HEK293 (cell line): Measurements from ENCODE around the gene MPPE1.
A peak's percentile ranks its signal among the peaks of the same experiment; 100 is the strongest.

Experiments used
- CTCF ChIA-PET: fragments of 350-600 bp; formaldehyde crosslinking; extraction: SDS; loops from one replicate; lab custom pipeline; 2021; ENCODE audit warnings: antibody characterized with exemption; lab: Yijun Ruan, JAX
- POLR2A ChIA-PET: fragments of 300-600 bp; formaldehyde crosslinking; extraction: SDS; loops from one replicate; lab custom pipeline; 2020; ENCODE audit warnings: antibody characterized with exemption, inconsistent platforms; lab: Yijun Ruan, JAX
- H3K27ac ChIP-seq: fragments of 200-500 bp; sonication (Bioruptor generic); 2 replicates; pipeline ENCODE4 v1.5.1; 2014; ENCODE audit warnings: low read depth, low read length, control low read depth, inconsistent platforms; ENCODE audit errors: extremely low read depth
- H3K36me3 ChIP-seq, 2 experiments: fragments of 200-500 bp in 1 of 2; sonication (Bioruptor generic) in 1 of 2; 1 replicate in 1 of 2; 2 replicates in 1 of 2; pipeline ENCODE4 v1.5.1; 2014 to 2017; ENCODE audit warnings: inconsistent platforms in 2 of 2, low read length in 2 of 2; ENCODE audit not compliant: control insufficient read depth in 2 of 2, insufficient read depth in 1 of 2
- H3K4me1 ChIP-seq: fragments of 200-500 bp; sonication (Bioruptor generic); 2 replicates; pipeline ENCODE4 v1.5.1; 2014; ENCODE audit warnings: mild to moderate bottlenecking, low read length, inconsistent platforms; ENCODE audit not compliant: control insufficient read depth, insufficient read depth
- H3K4me3 ChIP-seq: 2 replicates; pipeline ENCODE4 v1.5.1; 2011; ENCODE audit warnings: low read depth, mild to moderate bottlenecking, control low read depth, low read length, moderate library complexity
- H3K9me3 ChIP-seq: fragments of 200-500 bp; sonication (Bioruptor generic); 2 replicates; pipeline ENCODE4 v1.5.1; 2014; ENCODE audit warnings: low read depth, low read length, inconsistent platforms; ENCODE audit not compliant: control insufficient read depth, insufficient read depth
- HOXA7 ChIP-seq: sonication (generic); formaldehyde crosslinking; IDR thresholded peaks from 2 replicates; pipeline ENCODE4 v1.8.1; 2022; ENCODE audit warnings: missing genetic modification reagents, borderline replicate concordance
- SP2 ChIP-seq: fragments of 450-650 bp; formaldehyde crosslinking; IDR thresholded peaks from 2 replicates; pipeline ENCODE4 v1.5.1; 2016; ENCODE audit warnings: missing biosample characterization, missing genetic modification characterization
- SP7 ChIP-seq: fragments of 450-650 bp; formaldehyde crosslinking; IDR thresholded peaks from 2 replicates; pipeline ENCODE4 v1.5.1; 2016; ENCODE audit warnings: missing biosample characterization, missing genetic modification characterization
- TCF7L2 ChIP-seq: IDR thresholded peaks from 2 replicates; pipeline ENCODE4 v1.6.1; 2011; ENCODE audit warnings: low read depth, mild to moderate bottlenecking, inconsistent platforms, low read length, moderate library complexity, borderline replicate concordance
- TRIM28 ChIP-seq: IDR thresholded peaks from 2 replicates; pipeline ENCODE4 v1.6.1; 2011; ENCODE audit warnings: low read length, control low read depth, borderline replicate concordance
- ZBTB1 ChIP-seq: fragments of 450-650 bp; formaldehyde crosslinking; IDR thresholded peaks from 2 replicates; pipeline ENCODE4 v1.5.1; 2016; ENCODE audit warnings: missing biosample characterization, missing genetic modification characterization
- ZFHX2 ChIP-seq: fragments of 450-650 bp; formaldehyde crosslinking; conservative IDR thresholded peaks from 2 replicates; pipeline ENCODE4 v1.5.1; 2016; ENCODE audit warnings: missing biosample characterization, missing genetic modification characterization
- ZFP69B ChIP-seq: fragments of 450-650 bp; formaldehyde crosslinking; IDR thresholded peaks from 2 replicates; pipeline ENCODE4 v1.5.1; 2016; ENCODE audit warnings: missing biosample characterization, missing genetic modification characterization
- ZNF138 ChIP-seq: fragments of 450-650 bp; formaldehyde crosslinking; IDR thresholded peaks from 2 replicates; pipeline ENCODE4 v1.5.1; 2016; ENCODE audit warnings: missing biosample characterization, missing genetic modification characterization, borderline replicate concordance
- ZNF184 ChIP-seq: fragments of 450-650 bp; IDR thresholded peaks from 2 replicates; pipeline ENCODE4 v1.5.1; 2018; ENCODE audit warnings: missing biosample characterization, mild to moderate bottlenecking, missing genetic modification characterization
- ZNF311 ChIP-seq: fragments of 450-650 bp; formaldehyde crosslinking; IDR thresholded peaks from 2 replicates; pipeline ENCODE4 v1.5.1; 2017; ENCODE audit warnings: missing biosample characterization, missing genetic modification characterization, borderline replicate concordance
- ZNF548 ChIP-seq: fragments of 450-650 bp; formaldehyde crosslinking; IDR thresholded peaks from 2 replicates; pipeline ENCODE4 v1.5.1; 2016; ENCODE audit warnings: missing biosample characterization, missing genetic modification characterization
- ZNF623 ChIP-seq: fragments of 450-650 bp; formaldehyde crosslinking; IDR thresholded peaks from 2 replicates; pipeline ENCODE4 v1.5.1; 2016; ENCODE audit warnings: missing biosample characterization, missing genetic modification characterization
- TF ChIP-seq, protein P1 (sequence below): fragments of 450-650 bp; formaldehyde crosslinking; IDR thresholded peaks from 2 replicates; pipeline ENCODE4 v1.5.1; 2016; ENCODE audit warnings: missing biosample characterization, missing genetic modification characterization
- TF ChIP-seq, protein P2 (sequence below): fragments of 450-650 bp; formaldehyde crosslinking; IDR thresholded peaks from 2 replicates; pipeline ENCODE4 v1.5.1; 2016; ENCODE audit warnings: missing biosample characterization, missing genetic modification characterization
- TF ChIP-seq, protein P3 (sequence below): fragments of 450-650 bp; formaldehyde crosslinking; IDR thresholded peaks from 2 replicates; pipeline ENCODE4 v1.5.1; 2016; ENCODE audit warnings: missing biosample characterization, missing genetic modification characterization, borderline replicate concordance
- TF ChIP-seq, protein P4 (sequence below): fragments of 450-650 bp; formaldehyde crosslinking; IDR thresholded peaks from 2 replicates; pipeline ENCODE4 v1.5.1; 2016; ENCODE audit warnings: missing biosample characterization, missing genetic modification characterization, borderline replicate concordance

MPPE1 gene

DNA sequence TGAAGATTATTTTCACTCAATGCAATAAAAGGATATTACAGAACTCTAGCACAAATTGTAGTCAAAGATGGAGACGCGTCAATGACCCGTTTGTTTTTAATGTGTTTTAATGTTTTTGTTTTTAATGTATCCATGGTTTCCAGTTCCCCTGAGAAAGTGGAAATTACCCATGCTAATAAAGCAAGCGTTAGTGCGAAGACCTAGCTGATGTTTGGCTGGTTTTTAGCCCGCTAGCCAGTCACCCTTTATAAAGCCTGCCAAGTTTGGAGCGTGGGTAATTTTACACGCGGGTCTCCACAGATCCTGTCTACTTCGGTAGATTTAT is 57.3 kb downstream of the MPPE1 start:
- ChIA-PET POLR2A (interaction anchor here (0.6 to 1.3 kb wide), 3 partner anchors 11 to 1033 kb away, joined by 3 to 5 read pairs (median 4); partner anchors contain the start of gene IMPA2), CTCF (interaction anchor here (0.7 to 1.6 kb wide), 6 partner anchors 10 to 195 kb away, joined by 3 to 5 read pairs (median 3); no protein-coding TSS in a partner anchor)
- H3K27ac ChIP-seq = peak overlapping the region; percentile 49; the same call in 1 of the 2 replicates

DNA sequence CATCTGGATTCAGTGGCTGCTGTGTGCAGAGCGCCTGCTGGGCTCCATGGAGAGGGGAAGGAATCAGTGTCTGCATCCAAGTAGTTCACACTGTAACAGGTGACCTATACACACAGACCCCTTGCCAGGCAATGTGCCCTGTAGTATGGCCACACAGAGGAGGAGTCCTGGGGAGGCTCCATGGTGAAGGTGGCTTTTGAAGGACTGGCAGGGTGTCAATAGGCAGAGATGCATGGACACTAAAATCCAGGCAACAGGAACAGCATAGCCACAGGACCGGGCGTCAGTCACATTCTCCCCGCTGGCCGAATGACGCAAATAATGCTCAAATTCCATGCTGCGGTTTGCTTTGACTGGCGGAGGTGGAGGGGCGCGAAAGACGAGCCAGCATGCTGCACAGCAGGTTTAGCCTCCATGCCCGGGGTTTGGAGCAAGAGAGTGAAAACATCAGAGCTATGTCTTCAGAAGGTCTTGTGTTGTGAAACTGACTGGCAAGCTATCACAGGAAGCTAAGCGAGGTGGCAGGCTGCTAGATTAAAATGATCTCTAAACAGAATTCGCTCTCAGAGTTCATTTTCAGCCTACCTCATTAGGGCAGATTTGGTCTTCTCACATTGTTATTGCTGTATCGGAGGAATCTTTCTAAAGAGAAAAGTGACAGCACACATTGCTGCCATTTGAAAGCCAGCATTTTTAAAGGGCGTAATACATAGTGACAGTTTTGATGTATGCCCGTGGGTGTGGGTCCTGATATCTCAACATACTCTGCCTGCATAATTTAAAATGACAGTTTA is 58.1 kb downstream of the MPPE1 start:
- Histone ChIP-seq H3K4me1 (peaks cover 8% of the 10 kb centered on the region; the same call in 1 of the 2 replicates), H3K27ac (peak overlapping the region; percentile 58), H3K4me3 (peak overlapping the region; percentile 41), H3K9me3 (no peaks in the 10 kb centered on the region), H3K36me3 (peaks cover 0 to 3% of the 10 kb centered on the region in 2 experiments)
- CTCF ChIA-PET = interaction anchor here (0.9 to 2.5 kb wide), 6 partner anchors 9 to 195 kb away, joined by 3 to 10 read pairs (median 3); no protein-coding TSS in a partner anchor
- POLR2A ChIA-PET = interaction anchor here (0.6 to 2.0 kb wide), 5 partner anchors 12 to 1034 kb away, joined by 3 to 5 read pairs (median 4); partner anchors contain the start of gene IMPA2
- TF ChIP-seq ZFHX2 (tag by site-specific recombination) = peak; percentile 14; the same call in 1 of the 2 replicates
- peak; percentile 61 for TF ChIP-seq SP7 (tag by site-specific recombination)
- no peak; the same call in 1 of the 2 replicates for TF ChIP-seq SP2 (tag by site-specific recombination)
- TF ChIP-seq ZNF184 (tag by site-specific recombination) = no peak
- no peak for TF ChIP-seq ZFP69B (tag by site-specific recombination)
- TF ChIP-seq, protein P1, sequence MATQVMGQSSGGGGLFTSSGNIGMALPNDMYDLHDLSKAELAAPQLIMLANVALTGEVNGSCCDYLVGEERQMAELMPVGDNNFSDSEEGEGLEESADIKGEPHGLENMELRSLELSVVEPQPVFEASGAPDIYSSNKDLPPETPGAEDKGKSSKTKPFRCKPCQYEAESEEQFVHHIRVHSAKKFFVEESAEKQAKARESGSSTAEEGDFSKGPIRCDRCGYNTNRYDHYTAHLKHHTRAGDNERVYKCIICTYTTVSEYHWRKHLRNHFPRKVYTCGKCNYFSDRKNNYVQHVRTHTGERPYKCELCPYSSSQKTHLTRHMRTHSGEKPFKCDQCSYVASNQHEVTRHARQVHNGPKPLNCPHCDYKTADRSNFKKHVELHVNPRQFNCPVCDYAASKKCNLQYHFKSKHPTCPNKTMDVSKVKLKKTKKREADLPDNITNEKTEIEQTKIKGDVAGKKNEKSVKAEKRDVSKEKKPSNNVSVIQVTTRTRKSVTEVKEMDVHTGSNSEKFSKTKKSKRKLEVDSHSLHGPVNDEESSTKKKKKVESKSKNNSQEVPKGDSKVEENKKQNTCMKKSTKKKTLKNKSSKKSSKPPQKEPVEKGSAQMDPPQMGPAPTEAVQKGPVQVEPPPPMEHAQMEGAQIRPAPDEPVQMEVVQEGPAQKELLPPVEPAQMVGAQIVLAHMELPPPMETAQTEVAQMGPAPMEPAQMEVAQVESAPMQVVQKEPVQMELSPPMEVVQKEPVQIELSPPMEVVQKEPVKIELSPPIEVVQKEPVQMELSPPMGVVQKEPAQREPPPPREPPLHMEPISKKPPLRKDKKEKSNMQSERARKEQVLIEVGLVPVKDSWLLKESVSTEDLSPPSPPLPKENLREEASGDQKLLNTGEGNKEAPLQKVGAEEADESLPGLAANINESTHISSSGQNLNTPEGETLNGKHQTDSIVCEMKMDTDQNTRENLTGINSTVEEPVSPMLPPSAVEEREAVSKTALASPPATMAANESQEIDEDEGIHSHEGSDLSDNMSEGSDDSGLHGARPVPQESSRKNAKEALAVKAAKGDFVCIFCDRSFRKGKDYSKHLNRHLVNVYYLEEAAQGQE = no peak
- TF ChIP-seq HOXA7 (CRISPR knock-in tag) = no peak

More for the DNA sequence above, 57.3 kb downstream of the MPPE1 start:
- Histone ChIP-seq H3K4me1 (peaks cover 8% of the 10 kb centered on the region; the same call in 1 of the 2 replicates), H3K4me3 (peak overlapping the region; percentile 41), H3K9me3 (no peaks in the 10 kb centered on the region), H3K36me3 (peaks cover 0 to 3% of the 10 kb centered on the region in 2 experiments)
- TF ChIP-seq, protein P2, sequence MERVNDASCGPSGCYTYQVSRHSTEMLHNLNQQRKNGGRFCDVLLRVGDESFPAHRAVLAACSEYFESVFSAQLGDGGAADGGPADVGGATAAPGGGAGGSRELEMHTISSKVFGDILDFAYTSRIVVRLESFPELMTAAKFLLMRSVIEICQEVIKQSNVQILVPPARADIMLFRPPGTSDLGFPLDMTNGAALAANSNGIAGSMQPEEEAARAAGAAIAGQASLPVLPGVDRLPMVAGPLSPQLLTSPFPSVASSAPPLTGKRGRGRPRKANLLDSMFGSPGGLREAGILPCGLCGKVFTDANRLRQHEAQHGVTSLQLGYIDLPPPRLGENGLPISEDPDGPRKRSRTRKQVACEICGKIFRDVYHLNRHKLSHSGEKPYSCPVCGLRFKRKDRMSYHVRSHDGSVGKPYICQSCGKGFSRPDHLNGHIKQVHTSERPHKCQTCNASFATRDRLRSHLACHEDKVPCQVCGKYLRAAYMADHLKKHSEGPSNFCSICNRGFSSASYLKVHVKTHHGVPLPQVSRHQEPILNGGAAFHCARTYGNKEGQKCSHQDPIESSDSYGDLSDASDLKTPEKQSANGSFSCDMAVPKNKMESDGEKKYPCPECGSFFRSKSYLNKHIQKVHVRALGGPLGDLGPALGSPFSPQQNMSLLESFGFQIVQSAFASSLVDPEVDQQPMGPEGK (tag by site-specific recombination) = no peak
- TF ChIP-seq SP7 (tag by site-specific recombination) (no peak), ZBTB1 (tag by site-specific recombination) (no peak), ZNF138 (tag by site-specific recombination) (no peak), ZNF623 (tag by site-specific recombination) (no peak), ZNF548 (tag by site-specific recombination) (no peak), ZFP69B (tag by site-specific recombination) (no peak), TCF7L2 (no peak), ZNF311 (tag by site-specific recombination) (no peak), TRIM28 (no peak)
- TF ChIP-seq, protein P3, sequence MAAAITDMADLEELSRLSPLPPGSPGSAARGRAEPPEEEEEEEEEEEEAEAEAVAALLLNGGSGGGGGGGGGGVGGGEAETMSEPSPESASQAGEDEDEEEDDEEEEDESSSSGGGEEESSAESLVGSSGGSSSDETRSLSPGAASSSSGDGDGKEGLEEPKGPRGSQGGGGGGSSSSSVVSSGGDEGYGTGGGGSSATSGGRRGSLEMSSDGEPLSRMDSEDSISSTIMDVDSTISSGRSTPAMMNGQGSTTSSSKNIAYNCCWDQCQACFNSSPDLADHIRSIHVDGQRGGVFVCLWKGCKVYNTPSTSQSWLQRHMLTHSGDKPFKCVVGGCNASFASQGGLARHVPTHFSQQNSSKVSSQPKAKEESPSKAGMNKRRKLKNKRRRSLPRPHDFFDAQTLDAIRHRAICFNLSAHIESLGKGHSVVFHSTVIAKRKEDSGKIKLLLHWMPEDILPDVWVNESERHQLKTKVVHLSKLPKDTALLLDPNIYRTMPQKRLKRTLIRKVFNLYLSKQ (tag by site-specific recombination) = no peak
- TF ChIP-seq, protein P4, sequence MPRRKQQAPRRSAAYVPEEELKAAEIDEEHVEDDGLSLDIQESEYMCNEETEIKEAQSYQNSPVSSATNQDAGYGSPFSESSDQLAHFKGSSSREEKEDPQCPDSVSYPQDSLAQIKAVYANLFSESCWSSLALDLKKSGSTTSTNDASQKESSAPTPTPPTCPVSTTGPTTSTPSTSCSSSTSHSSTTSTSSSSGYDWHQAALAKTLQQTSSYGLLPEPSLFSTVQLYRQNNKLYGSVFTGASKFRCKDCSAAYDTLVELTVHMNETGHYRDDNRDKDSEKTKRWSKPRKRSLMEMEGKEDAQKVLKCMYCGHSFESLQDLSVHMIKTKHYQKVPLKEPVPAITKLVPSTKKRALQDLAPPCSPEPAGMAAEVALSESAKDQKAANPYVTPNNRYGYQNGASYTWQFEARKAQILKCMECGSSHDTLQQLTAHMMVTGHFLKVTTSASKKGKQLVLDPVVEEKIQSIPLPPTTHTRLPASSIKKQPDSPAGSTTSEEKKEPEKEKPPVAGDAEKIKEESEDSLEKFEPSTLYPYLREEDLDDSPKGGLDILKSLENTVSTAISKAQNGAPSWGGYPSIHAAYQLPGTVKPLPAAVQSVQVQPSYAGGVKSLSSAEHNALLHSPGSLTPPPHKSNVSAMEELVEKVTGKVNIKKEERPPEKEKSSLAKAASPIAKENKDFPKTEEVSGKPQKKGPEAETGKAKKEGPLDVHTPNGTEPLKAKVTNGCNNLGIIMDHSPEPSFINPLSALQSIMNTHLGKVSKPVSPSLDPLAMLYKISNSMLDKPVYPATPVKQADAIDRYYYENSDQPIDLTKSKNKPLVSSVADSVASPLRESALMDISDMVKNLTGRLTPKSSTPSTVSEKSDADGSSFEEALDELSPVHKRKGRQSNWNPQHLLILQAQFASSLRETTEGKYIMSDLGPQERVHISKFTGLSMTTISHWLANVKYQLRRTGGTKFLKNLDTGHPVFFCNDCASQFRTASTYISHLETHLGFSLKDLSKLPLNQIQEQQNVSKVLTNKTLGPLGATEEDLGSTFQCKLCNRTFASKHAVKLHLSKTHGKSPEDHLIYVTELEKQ (tag by site-specific recombination) = no peak
